HEK293 (cell line): ENCODE measurements around the gene IREB2.

Experiments
- CTCF ChIA-PET: fragments of 350-600 bp; formaldehyde crosslinking; extraction: SDS; loops from one replicate; lab custom pipeline; 2021; ENCODE audit warnings: antibody characterized with exemption; lab: Yijun Ruan, JAX
- POLR2A ChIA-PET: fragments of 300-600 bp; formaldehyde crosslinking; extraction: SDS; loops from one replicate; lab custom pipeline; 2020; ENCODE audit warnings: antibody characterized with exemption, inconsistent platforms; lab: Yijun Ruan, JAX
- H3K27ac ChIP-seq: fragments of 200-500 bp; sonication (Bioruptor generic); 2 replicates; pipeline ENCODE4 v1.5.1; 2014; ENCODE audit warnings: low read depth, low read length, control low read depth, inconsistent platforms; ENCODE audit errors: extremely low read depth
- H3K36me3 ChIP-seq, 2 experiments: fragments of 200-500 bp in 1 of 2; sonication (Bioruptor generic) in 1 of 2; 1 replicate in 1 of 2; 2 replicates in 1 of 2; pipeline ENCODE4 v1.5.1; 2014 to 2017; ENCODE audit warnings: inconsistent platforms in 2 of 2, low read length in 2 of 2; ENCODE audit not compliant: control insufficient read depth in 2 of 2, insufficient read depth in 1 of 2
- H3K4me1 ChIP-seq: fragments of 200-500 bp; sonication (Bioruptor generic); 2 replicates; pipeline ENCODE4 v1.5.1; 2014; ENCODE audit warnings: mild to moderate bottlenecking, low read length, inconsistent platforms; ENCODE audit not compliant: control insufficient read depth, insufficient read depth
- H3K4me3 ChIP-seq: 2 replicates; pipeline ENCODE4 v1.5.1; 2011; ENCODE audit warnings: low read depth, mild to moderate bottlenecking, control low read depth, low read length, moderate library complexity
- H3K9me3 ChIP-seq: fragments of 200-500 bp; sonication (Bioruptor generic); 2 replicates; pipeline ENCODE4 v1.5.1; 2014; ENCODE audit warnings: low read depth, low read length, inconsistent platforms; ENCODE audit not compliant: control insufficient read depth, insufficient read depth
- GLIS1 ChIP-seq: fragments of 450-650 bp; formaldehyde crosslinking; IDR thresholded peaks from 2 replicates; pipeline ENCODE4 v1.5.1; 2016; ENCODE audit warnings: missing biosample characterization, missing genetic modification characterization
- PRDM6 ChIP-seq: fragments of 450-650 bp; formaldehyde crosslinking; IDR thresholded peaks from 2 replicates; pipeline ENCODE4 v1.5.1; 2017; ENCODE audit warnings: missing biosample characterization, missing genetic modification characterization
- REST ChIP-seq: fragments of 450-650 bp; formaldehyde crosslinking; IDR thresholded peaks from 2 replicates; pipeline ENCODE4 v1.5.1; 2016; ENCODE audit warnings: missing biosample characterization, missing genetic modification characterization
- SCRT2 ChIP-seq: fragments of 450-650 bp; formaldehyde crosslinking; IDR thresholded peaks from 2 replicates; pipeline ENCODE4 v1.5.1; 2016; ENCODE audit warnings: missing biosample characterization, missing genetic modification characterization
- ZFP37 ChIP-seq: fragments of 450-650 bp; formaldehyde crosslinking; IDR thresholded peaks from 2 replicates; pipeline ENCODE4 v1.5.1; 2016; ENCODE audit warnings: missing biosample characterization, missing genetic modification characterization
- ZIC2 ChIP-seq: fragments of 450-650 bp; formaldehyde crosslinking; IDR thresholded peaks from 2 replicates; pipeline ENCODE4 v1.5.1; 2016; ENCODE audit warnings: missing biosample characterization, missing genetic modification characterization
- ZNF560 ChIP-seq: fragments of 450-650 bp; formaldehyde crosslinking; IDR thresholded peaks from 2 replicates; pipeline ENCODE4 v1.5.1; 2017; ENCODE audit warnings: missing biosample characterization, missing genetic modification characterization, borderline replicate concordance
- ZNF600 ChIP-seq: fragments of 450-650 bp; formaldehyde crosslinking; IDR thresholded peaks from 2 replicates; pipeline ENCODE4 v1.5.1; 2016; ENCODE audit warnings: missing biosample characterization, missing genetic modification characterization
- ZNF654 ChIP-seq: fragments of 450-650 bp; formaldehyde crosslinking; IDR thresholded peaks from 2 replicates; pipeline ENCODE4 v1.5.1; 2016; ENCODE audit warnings: low read depth, missing biosample characterization, missing genetic modification characterization
- ZSCAN30 ChIP-seq: fragments of 450-650 bp; IDR thresholded peaks from 2 replicates; pipeline ENCODE4 v1.5.1; 2018; ENCODE audit warnings: missing biosample characterization, mild to moderate bottlenecking, missing genetic modification characterization, moderate library complexity
- ZSCAN4 ChIP-seq: fragments of 450-650 bp; formaldehyde crosslinking; IDR thresholded peaks from 2 replicates; pipeline ENCODE4 v1.5.1; 2017; ENCODE audit warnings: missing biosample characterization, missing genetic modification characterization
- TF ChIP-seq, protein P1 (sequence below): fragments of 450-650 bp; formaldehyde crosslinking; IDR thresholded peaks from 2 replicates; pipeline ENCODE4 v1.5.1; 2016; ENCODE audit warnings: missing biosample characterization, missing genetic modification characterization, borderline replicate concordance
- TF ChIP-seq, protein P2 (sequence below): fragments of 450-650 bp; formaldehyde crosslinking; IDR thresholded peaks from 2 replicates; pipeline ENCODE4 v1.5.1; 2016; ENCODE audit warnings: missing biosample characterization, missing genetic modification characterization

Gene IREB2

GRCh38 chr15:78449220-78449999, 11.4 kb downstream of the IREB2 start (continued):
- TF ChIP-seq PRDM6: peak; percentile 95
- peak; percentile 88 for TF ChIP-seq ZSCAN30 (tag by site-specific recombination)
- TF ChIP-seq, protein P1, sequence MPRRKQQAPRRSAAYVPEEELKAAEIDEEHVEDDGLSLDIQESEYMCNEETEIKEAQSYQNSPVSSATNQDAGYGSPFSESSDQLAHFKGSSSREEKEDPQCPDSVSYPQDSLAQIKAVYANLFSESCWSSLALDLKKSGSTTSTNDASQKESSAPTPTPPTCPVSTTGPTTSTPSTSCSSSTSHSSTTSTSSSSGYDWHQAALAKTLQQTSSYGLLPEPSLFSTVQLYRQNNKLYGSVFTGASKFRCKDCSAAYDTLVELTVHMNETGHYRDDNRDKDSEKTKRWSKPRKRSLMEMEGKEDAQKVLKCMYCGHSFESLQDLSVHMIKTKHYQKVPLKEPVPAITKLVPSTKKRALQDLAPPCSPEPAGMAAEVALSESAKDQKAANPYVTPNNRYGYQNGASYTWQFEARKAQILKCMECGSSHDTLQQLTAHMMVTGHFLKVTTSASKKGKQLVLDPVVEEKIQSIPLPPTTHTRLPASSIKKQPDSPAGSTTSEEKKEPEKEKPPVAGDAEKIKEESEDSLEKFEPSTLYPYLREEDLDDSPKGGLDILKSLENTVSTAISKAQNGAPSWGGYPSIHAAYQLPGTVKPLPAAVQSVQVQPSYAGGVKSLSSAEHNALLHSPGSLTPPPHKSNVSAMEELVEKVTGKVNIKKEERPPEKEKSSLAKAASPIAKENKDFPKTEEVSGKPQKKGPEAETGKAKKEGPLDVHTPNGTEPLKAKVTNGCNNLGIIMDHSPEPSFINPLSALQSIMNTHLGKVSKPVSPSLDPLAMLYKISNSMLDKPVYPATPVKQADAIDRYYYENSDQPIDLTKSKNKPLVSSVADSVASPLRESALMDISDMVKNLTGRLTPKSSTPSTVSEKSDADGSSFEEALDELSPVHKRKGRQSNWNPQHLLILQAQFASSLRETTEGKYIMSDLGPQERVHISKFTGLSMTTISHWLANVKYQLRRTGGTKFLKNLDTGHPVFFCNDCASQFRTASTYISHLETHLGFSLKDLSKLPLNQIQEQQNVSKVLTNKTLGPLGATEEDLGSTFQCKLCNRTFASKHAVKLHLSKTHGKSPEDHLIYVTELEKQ (tag by site-specific recombination): 0 out of 2 replicates have a peak, but pooled peaks have one; percentile 34
- TF ChIP-seq, all 188 proteins: peak for 20

DNA sequence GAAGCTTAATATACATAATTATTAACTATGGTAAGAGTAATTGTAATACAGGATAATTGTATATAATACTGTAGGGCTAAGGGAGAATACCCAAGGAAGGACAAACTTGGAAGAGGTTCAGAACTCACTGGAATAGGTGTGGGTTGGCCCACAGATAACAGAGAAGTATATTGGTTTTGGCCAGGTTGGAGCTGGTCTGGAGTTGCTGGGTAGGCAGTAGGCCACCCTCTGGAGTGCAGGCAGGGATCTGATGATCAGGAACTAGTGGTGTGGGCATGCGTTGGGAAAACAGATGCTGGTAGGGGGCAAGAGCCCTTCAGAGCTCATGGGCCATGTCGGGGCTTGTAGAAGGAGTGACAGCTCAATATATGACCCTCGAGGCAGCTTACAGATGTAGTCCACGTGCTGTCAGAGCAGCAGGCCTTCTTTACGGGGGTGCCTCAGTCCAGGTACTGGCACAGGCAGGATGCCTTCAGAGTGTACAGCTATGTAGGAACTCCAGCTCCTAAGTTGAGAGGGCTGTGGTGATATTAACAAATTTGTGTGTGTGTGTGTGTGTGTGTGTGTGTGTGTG, 12.4 kb downstream of the IREB2 start:
- POLR2A ChIA-PET: interaction anchor here (1.8 kb wide), 1 partner anchor 12 kb away, joined by 9 read pairs; the partner anchor contains the start of gene IREB2
- CTCF ChIA-PET: interaction anchor here (0.6 to 1.3 kb wide), 2 partner anchors 9 to 73 kb away, joined by 3 read pairs; no protein-coding TSS in a partner anchor

More for the DNA sequence above, 12.4 kb downstream of the IREB2 start:
- TF ChIP-seq SCRT2 (tag by site-specific recombination) (no peak), ZNF560 (tag by site-specific recombination) (no peak), REST (tag by site-specific recombination) (no peak), ZIC2 (tag by site-specific recombination) (peak; percentile 98), GLIS1 (peak; percentile 34; the same call in 1 of the 2 replicates), ZSCAN4 (tag by site-specific recombination) (0 out of 2 replicates have a peak, but pooled peaks have one; percentile 70), ZNF654 (tag by site-specific recombination) (no peak), ZNF600 (peak; percentile 85), ZFP37 (no peak)
- TF ChIP-seq, protein P2, sequence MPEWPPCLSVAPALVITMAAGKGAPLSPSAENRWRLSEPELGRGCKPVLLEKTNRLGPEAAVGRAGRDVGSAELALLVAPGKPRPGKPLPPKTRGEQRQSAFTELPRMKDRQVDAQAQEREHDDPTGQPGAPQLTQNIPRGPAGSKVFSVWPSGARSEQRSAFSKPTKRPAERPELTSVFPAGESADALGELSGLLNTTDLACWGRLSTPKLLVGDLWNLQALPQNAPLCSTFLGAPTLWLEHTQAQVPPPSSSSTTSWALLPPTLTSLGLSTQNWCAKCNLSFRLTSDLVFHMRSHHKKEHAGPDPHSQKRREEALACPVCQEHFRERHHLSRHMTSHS: no peak
- H3K36me3 ChIP-seq: peaks cover 20 to 35% of the 10 kb centered on the region in 2 experiments
- H3K4me3 ChIP-seq: no peak overlapping the region
- no peak overlapping the region for H3K27ac ChIP-seq
- peaks cover 39% of the 10 kb centered on the region for H3K4me1 ChIP-seq
- H3K9me3 ChIP-seq: no peaks in the 10 kb centered on the region
